GM20000 (cell line): Measurements from ENCODE around the gene TLL2.

ENCODE experiments used
- DNase-seq: peaks from one replicate; pipeline ENCODE4 v3.0.0; 2012; ENCODE audit warnings: low spot score
- TF ChIP-seq, protein P1 (sequence below): IDR thresholded peaks from 2 replicates; pipeline ENCODE4 v1.5.1; 2012; ENCODE audit warnings: mild to moderate bottlenecking, control low read depth; ENCODE audit errors: extremely low read depth, missing control alignments

The TLL2 gene

GRCh38 chr10:96402417-96403305, 111.1 kb downstream of the TLL2 start:
- TF ChIP-seq, protein P1, sequence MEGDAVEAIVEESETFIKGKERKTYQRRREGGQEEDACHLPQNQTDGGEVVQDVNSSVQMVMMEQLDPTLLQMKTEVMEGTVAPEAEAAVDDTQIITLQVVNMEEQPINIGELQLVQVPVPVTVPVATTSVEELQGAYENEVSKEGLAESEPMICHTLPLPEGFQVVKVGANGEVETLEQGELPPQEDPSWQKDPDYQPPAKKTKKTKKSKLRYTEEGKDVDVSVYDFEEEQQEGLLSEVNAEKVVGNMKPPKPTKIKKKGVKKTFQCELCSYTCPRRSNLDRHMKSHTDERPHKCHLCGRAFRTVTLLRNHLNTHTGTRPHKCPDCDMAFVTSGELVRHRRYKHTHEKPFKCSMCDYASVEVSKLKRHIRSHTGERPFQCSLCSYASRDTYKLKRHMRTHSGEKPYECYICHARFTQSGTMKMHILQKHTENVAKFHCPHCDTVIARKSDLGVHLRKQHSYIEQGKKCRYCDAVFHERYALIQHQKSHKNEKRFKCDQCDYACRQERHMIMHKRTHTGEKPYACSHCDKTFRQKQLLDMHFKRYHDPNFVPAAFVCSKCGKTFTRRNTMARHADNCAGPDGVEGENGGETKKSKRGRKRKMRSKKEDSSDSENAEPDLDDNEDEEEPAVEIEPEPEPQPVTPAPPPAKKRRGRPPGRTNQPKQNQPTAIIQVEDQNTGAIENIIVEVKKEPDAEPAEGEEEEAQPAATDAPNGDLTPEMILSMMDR: no peak
- DNase-seq: no peak

GRCh38 chr10:96401036-96401435, 112.7 kb downstream of the TLL2 start:
- TF ChIP-seq, protein P1: no peak
- DNase-seq: no peak

DNA sequence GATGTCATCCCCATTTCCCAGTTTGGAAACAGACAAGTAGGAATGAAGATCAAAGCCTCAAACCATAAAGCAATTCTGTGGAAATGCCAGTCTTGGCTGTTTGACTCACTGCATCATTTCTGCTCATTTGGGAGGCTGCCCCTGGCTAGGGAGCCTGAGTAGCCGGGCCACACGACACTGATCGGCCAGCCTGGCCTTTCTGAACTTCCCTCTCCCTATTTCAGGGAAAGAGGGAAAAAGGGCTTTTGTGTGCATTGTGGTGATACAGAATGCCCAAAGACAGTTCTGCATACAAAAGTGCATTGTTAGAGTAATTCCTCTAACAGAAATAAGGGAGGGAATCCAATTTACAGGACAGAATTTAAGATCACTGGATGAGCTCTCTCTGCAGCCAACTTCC, 113.3 kb downstream of the TLL2 start:
- TF ChIP-seq, protein P1: no peak

GRCh38 chr10:96397902-96398301, 115.8 kb downstream of the TLL2 start:
- TF ChIP-seq, protein P1: no peak
- DNase-seq: no peak

More for the DNA sequence above, 113.3 kb downstream of the TLL2 start:
- DNase-seq: no peak

- TF ChIP-seq, protein P1: peak; percentile 86
- DNase-seq: peak; percentile 82
These were observed 117.5 kb downstream of the TLL2 start for GRCh38 chr10:96395931-96396877.

GRCh38 chr10:96390460-96390864, 123.3 kb downstream of the TLL2 start:
- TF ChIP-seq, protein P1: no peak
- no peak for DNase-seq
